ENCODE data around the gene ACSBG1.

The ACSBG1 gene

DNA sequence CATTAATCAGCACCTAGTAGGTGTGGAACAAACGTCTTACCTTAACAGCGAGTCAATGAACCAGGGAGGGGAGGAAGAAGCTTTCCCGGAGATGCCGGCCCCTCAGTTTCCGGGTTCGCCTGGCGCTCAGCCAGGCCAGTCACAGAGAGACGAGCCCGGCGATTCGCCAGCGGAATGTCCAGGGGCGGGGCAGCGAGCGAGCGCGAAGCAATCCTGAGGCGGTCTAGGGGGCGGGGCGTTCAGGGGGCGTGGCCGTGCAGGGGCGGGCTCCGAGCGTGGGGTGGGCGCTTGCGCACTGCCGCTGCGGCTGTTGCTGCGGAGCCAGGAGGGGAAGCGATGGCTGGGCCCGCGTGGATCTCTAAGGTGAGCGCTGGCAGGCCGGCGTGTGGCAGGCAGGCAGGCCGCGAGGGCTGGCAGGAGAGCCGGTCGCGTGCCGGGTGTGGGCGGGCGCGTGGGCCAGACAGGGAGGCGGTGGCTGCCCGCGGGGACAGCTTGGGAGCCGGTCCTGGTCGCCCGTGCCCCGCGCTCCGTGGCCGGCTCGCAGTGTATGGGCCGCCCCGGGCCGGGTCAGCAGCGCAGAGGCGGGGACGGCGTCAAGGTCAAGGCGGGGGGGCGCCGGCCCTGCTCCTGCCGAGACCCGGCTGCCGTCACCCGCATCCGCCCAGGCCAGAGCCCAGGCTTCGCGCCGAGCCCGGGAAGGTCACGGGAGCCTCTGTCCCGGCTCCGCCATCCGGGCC, 85.1 kb downstream of the ACSBG1 start, which contains the start of gene IDH3A:
TSS of gene IDH3A (plus strand) at position 295 of the 737 bp plus-strand sequence. CDS start at position 337, 42 bp downstream.
- TF ChIP-seq POLR2AphosphoS5 (IDR thresholded peaks at IDR 0.05; ENCODE audit: low read depth, low read length) (peak; percentile 80), REST (IDR thresholded peaks at IDR 0.05; ENCODE audit: insufficient read depth in 1 of 2, low read depth in 2 of 2, low read length in 2 of 2) (0 out of 4 replicates have a peak, but pooled peaks of 1 of the 2 experiments have one; percentile 43), FOXP2 (optimal IDR thresholded peaks at IDR 0.05; ENCODE audit: borderline replicate concordance, extremely low read depth, extremely low read length, insufficient read depth) (peak; percentile 54), SIN3A (IDR thresholded peaks at IDR 0.05; ENCODE audit: borderline replicate concordance, insufficient read depth, low read length) (no peak; the same call in 1 of the 2 replicates), TAF1 (IDR thresholded peaks at IDR 0.05; ENCODE audit: borderline replicate concordance, insufficient read depth, low read length) (peak; percentile 88; the same call in 1 of the 2 replicates)

- TF ChIP-seq FOXP2 (optimal IDR thresholded peaks at IDR 0.05; ENCODE audit: borderline replicate concordance, extremely low read depth, extremely low read length, insufficient read depth) (no peak), REST (IDR thresholded peaks at IDR 0.05; ENCODE audit: insufficient read depth in 1 of 2, low read depth in 2 of 2, low read length in 2 of 2) (no peak), TAF1 (IDR thresholded peaks at IDR 0.05; ENCODE audit: borderline replicate concordance, insufficient read depth, low read length) (no peak)
Observed at GRCh38 chr15:78148392-78149067, 85.8 kb downstream of the ACSBG1 start.

DNA sequence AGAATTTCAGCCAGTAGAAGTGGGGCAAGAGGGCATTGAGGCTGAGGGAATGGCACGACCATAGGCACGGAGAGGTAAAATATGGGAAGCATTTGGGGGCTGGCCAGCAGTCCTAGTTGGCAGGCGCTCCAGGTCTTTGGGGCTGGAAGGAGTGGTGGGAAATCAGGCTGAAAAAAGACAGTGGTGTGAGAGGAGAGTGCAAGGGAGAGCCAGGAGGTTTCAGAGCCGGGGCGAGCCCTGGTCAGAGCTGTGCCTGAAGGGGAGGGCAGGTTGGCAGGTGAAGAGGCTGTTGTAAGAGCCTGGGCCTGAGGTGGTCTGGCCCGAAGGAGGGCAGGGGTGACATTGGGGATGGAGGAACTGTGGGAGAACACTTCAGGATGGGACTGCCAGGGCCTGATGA, 86.8 kb downstream of the ACSBG1 start:
- TF ChIP-seq POLR2AphosphoS5 (IDR thresholded peaks at IDR 0.05; ENCODE audit: low read depth, low read length) (no peak), TAF1 (IDR thresholded peaks at IDR 0.05; ENCODE audit: borderline replicate concordance, insufficient read depth, low read length) (no peak), FOXP2 (optimal IDR thresholded peaks at IDR 0.05; ENCODE audit: borderline replicate concordance, extremely low read depth, extremely low read length, insufficient read depth) (no peak), REST (IDR thresholded peaks at IDR 0.05; ENCODE audit: insufficient read depth in 1 of 2, low read depth in 2 of 2, low read length in 2 of 2) (no peak), SIN3A (IDR thresholded peaks at IDR 0.05; ENCODE audit: borderline replicate concordance, insufficient read depth, low read length) (no peak)

DNA sequence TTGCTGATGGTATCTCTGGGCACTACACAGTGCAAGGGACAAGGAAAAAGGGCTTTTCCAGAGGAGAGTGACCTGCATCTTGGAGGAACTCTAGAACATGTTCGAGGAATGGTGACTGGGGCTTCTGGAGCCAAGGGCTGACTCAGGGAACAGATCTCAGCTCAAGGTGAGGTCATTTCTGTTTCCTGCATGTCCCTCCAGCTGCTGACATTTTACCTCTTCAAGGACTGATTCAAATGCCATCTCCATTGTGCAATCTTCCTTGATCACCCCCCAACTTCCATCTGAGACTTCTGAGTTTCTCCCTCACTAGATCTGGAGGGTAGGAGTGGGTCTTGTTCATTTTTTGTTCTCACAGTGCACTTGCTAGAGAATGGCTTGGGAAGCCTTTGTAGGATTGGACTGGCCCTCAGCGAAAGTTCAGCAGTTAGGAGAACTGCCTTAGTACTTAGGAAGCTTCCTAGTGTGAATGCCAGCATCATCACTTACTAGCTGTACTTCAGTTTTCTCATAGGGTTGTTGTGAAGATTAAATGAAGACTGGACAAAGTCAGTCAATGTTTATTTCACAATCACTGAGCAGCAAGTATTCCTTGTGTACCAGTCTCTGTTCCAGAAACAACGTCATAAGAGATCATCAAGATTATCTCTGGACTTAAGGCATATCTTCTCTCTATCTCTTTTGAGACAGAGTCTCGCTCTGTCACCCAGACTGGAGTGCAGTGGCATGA, 87.8 kb downstream of the ACSBG1 start:
- TF ChIP-seq TAF1 (IDR thresholded peaks at IDR 0.05; ENCODE audit: borderline replicate concordance, insufficient read depth, low read length) (no peak), REST (IDR thresholded peaks at IDR 0.05; ENCODE audit: insufficient read depth in 1 of 2, low read depth in 2 of 2, low read length in 2 of 2) (no peak), POLR2AphosphoS5 (IDR thresholded peaks at IDR 0.05; ENCODE audit: low read depth, low read length) (no peak), SIN3A (IDR thresholded peaks at IDR 0.05; ENCODE audit: borderline replicate concordance, insufficient read depth, low read length) (no peak)

Measured in PFSK-1 (cell line).